Large intestine (tissue), 12 donors: ENCODE data around the gene PLCB2. TPM values are rescaled to one million over a fixed set of nuclear protein-coding genes. Genes with fewer than 3 reads are reported as not detected.

ENCODE experiments used
- DNase-seq, 2 donors: peaks; one replicate each; pipeline versions ENCODE4 v3.0.0 to v3.0.0-alpha.2; 2013
- H3K27ac ChIP-seq: one replicate; pipeline ENCODE4 v1.5.1; 2013; ENCODE audit warnings: low read length
- H3K27me3 ChIP-seq: 2 replicates; pipeline ENCODE4 v1.6.1; 2013; ENCODE audit warnings: low read length; ENCODE audit not compliant: control insufficient read depth, insufficient read depth
- H3K36me3 ChIP-seq: 2 replicates; pipeline ENCODE4 v1.6.1; 2013; ENCODE audit warnings: low read length; ENCODE audit not compliant: control insufficient read depth, insufficient read depth
- H3K4me1 ChIP-seq: one replicate; pipeline ENCODE4 v1.6.1; 2013; ENCODE audit warnings: low read length; ENCODE audit not compliant: control insufficient read depth, insufficient read depth
- H3K4me3 ChIP-seq: one replicate; pipeline ENCODE4 v1.5.1; 2013; ENCODE audit warnings: low read length
- H3K9me3 ChIP-seq: one replicate; pipeline ENCODE4 v1.6.1; 2013; ENCODE audit warnings: mild to moderate bottlenecking, low read depth, low read length, moderate library complexity; ENCODE audit not compliant: control insufficient read depth
- WGBS: methylation state at CpG from one replicate; pipeline ENCODE4 v1.1.5; 2013; ENCODE audit warnings: low lambda C conversion rate; ENCODE audit not compliant: insufficient coverage; 5-methylcytosine and 5-hydroxymethylcytosine counted together
- long read RNA-seq, 11 donors: transcript quantifications; one replicate each; lab custom pipeline, GENCODE V29; 2026
- polyA plus RNA-seq: library from polyadenylated mRNA; unstranded; fragments of 120-200 nt; gene quantifications from one replicate; pipeline ENCODE4 v1.2.1, GENCODE V29; 2013

PLCB2 gene
- 11.7 TPM for polyA plus RNA-seq
- long read RNA-seq, donor 1, result 0 reads
- long read RNA-seq, donor 2, result 0 reads
- long read RNA-seq, donor 3, result 0 reads
- long read RNA-seq, donor 4, result 0 reads
- long read RNA-seq, donor 5, partial matches to known transcripts, result 0 of 1 reads
- long read RNA-seq, donor 5, other reads (novel, unspliced or antisense), result 0 of 1 reads
- long read RNA-seq, donor 6, result 0 reads
- long read RNA-seq, donor 7, partial matches to known transcripts, result 867 of 901 reads
- long read RNA-seq, donor 7, other reads (novel, unspliced or antisense), result 33 of 901 reads
- long read RNA-seq, donor 8, partial matches to known transcripts, result 693 of 950 reads
- long read RNA-seq, donor 8, other reads (novel, unspliced or antisense), result 257 of 950 reads
- long read RNA-seq, donor 9, result 0 reads
- long read RNA-seq, donor 10, result 0 reads
- long read RNA-seq, donor 11, partial matches to known transcripts, result 0 of 1 reads
- long read RNA-seq, donor 11, other reads (novel, unspliced or antisense), result 0 of 1 reads

GRCh38 chr15:40307421-40308211, at the start of gene PLCB2:
TSS of gene PLCB2 (minus strand) at chr15:40307935. CDS start at chr15:40307672, 263 bp downstream.
- Histone ChIP-seq H3K4me3 (peak within 1 kb of the TSS; percentile 24), H3K9me3 (no peaks in the 10 kb centered on the region), H3K4me1 (peaks cover 2% of the 10 kb centered on the region), H3K27me3 (peaks cover 19% of the 10 kb centered on the region), H3K27ac (peak within 1 kb of the TSS; percentile 50), H3K36me3 (no peaks in the 10 kb centered on the region)
- no peak for DNase-seq
- WGBS, result no CpG with 5 or more reads among the region's 15 CpGs

GRCh38 chr15:40357246-40357645, 49.5 kb upstream of the PLCB2 start:
- no peaks in the 10 kb centered on the region for H3K27me3 ChIP-seq
- H3K27ac ChIP-seq, result peak overlapping the region; percentile 81
- DNase-seq, result no peak
- H3K4me3 ChIP-seq, result no peak overlapping the region
- H3K4me1 ChIP-seq, result peaks cover 42% of the 10 kb centered on the region
- H3K9me3 ChIP-seq, result no peaks in the 10 kb centered on the region
- H3K36me3 ChIP-seq, result peaks cover 33% of the 10 kb centered on the region
- no CpG with 5 or more reads among the region's 1 CpG for WGBS

- no peak for DNase-seq
- H3K4me1 ChIP-seq, result peaks cover 42% of the 10 kb centered on the region
- H3K27ac ChIP-seq, result no peak overlapping the region
- no peaks in the 10 kb centered on the region for H3K27me3 ChIP-seq
- H3K4me3 ChIP-seq, result no peak overlapping the region
- peaks cover 33% of the 10 kb centered on the region for H3K36me3 ChIP-seq
- H3K9me3 ChIP-seq, result no peaks in the 10 kb centered on the region
- no CpG with 5 or more reads among the region's 5 CpGs for WGBS
Observed at GRCh38 chr15:40355976-40356585, 48.3 kb upstream of the PLCB2 start.

- Histone ChIP-seq H3K4me3 (peak overlapping the region; percentile 21), H3K27ac (peak overlapping the region; percentile 63), H3K27me3 (no peaks in the 10 kb centered on the region), H3K36me3 (peaks cover 33% of the 10 kb centered on the region), H3K4me1 (peaks cover 52% of the 10 kb centered on the region), H3K9me3 (no peaks in the 10 kb centered on the region)
- DNase-seq, result no peak
- WGBS, result 20% methylated on average over 3 of the region's 9 CpGs
Observed at GRCh38 chr15:40354408-40355171, 46.9 kb upstream of the PLCB2 start.

GRCh38 chr15:40353697-40354096, 46.0 kb upstream of the PLCB2 start:
- Histone ChIP-seq H3K36me3 (peaks cover 33% of the 10 kb centered on the region), H3K9me3 (no peaks in the 10 kb centered on the region), H3K27me3 (no peaks in the 10 kb centered on the region), H3K4me1 (peaks cover 60% of the 10 kb centered on the region), H3K27ac (peak overlapping the region; percentile 99), H3K4me3 (peak overlapping the region; percentile 68)
- DNase-seq, result peak; percentile 90 to 95
- no CpG with 5 or more reads among the region's 5 CpGs for WGBS

GRCh38 chr15:40352281-40352901, 44.7 kb upstream of the PLCB2 start:
- Histone ChIP-seq H3K36me3 (peaks cover 33% of the 10 kb centered on the region), H3K27ac (peak overlapping the region; percentile 99), H3K4me1 (peaks cover 65% of the 10 kb centered on the region), H3K9me3 (no peaks in the 10 kb centered on the region), H3K27me3 (no peaks in the 10 kb centered on the region), H3K4me3 (peak overlapping the region; percentile 68)
- WGBS, result no CpG with 5 or more reads among the region's 7 CpGs
- DNase-seq, result peak in 1 of 2 donors; percentile 65

GRCh38 chr15:40349163-40349562, 41.4 kb upstream of the PLCB2 start:
- no peaks in the 10 kb centered on the region for H3K9me3 ChIP-seq
- no CpG with 5 or more reads among the region's 5 CpGs for WGBS
- peak; percentile 64 to 86 for DNase-seq
- no peaks in the 10 kb centered on the region for H3K27me3 ChIP-seq
- H3K27ac ChIP-seq, result peak overlapping the region; percentile 99
- no peak overlapping the region for H3K4me3 ChIP-seq
- H3K4me1 ChIP-seq, result peaks cover 67% of the 10 kb centered on the region
- peaks cover 7% of the 10 kb centered on the region for H3K36me3 ChIP-seq

GRCh38 chr15:40348474-40348870, 40.7 kb upstream of the PLCB2 start:
- no CpG with 5 or more reads among the region's 5 CpGs for WGBS
- no peak overlapping the region for H3K4me3 ChIP-seq
- DNase-seq, result no peak

GRCh38 chr15:40347559-40348473, 40.1 kb upstream of the PLCB2 start:
- no peaks in the 10 kb centered on the region for H3K9me3 ChIP-seq
- peak overlapping the region; percentile 99 for H3K27ac ChIP-seq
- peaks cover under 1% of the 10 kb centered on the region for H3K36me3 ChIP-seq
- no peaks in the 10 kb centered on the region for H3K27me3 ChIP-seq
- peak; percentile 91 to 96 for DNase-seq
- H3K4me3 ChIP-seq, result no peak overlapping the region
- no CpG with 5 or more reads among the region's 11 CpGs for WGBS
- peaks cover 75% of the 10 kb centered on the region for H3K4me1 ChIP-seq

More at GRCh38 chr15:40348474-40348870, 40.7 kb upstream of the PLCB2 start:
- Histone ChIP-seq H3K9me3 (no peaks in the 10 kb centered on the region), H3K4me1 (peaks cover 69% of the 10 kb centered on the region), H3K27me3 (no peaks in the 10 kb centered on the region), H3K27ac (peak overlapping the region; percentile 99), H3K36me3 (peaks cover 5% of the 10 kb centered on the region)
